Nephron (organoid): ENCODE results near the gene DPPA4.

Experiments used
- H3K27ac Mint-ChIP-seq, 3 experiments: 2 replicates each; pipeline ENCODE4 v1.8.0; 2020; ENCODE audit warnings: mixed read lengths in 3 of 3, mild to moderate bottlenecking in 2 of 3, moderate library complexity in 1 of 3
- H3K27me3 Mint-ChIP-seq: 2 replicates; pipeline ENCODE4 v1.8.0; 2021; ENCODE audit warnings: low read depth, mild to moderate bottlenecking, moderate library complexity, mixed read lengths
- H3K36me3 Mint-ChIP-seq: 2 replicates; pipeline ENCODE4 v1.8.0; 2020; ENCODE audit warnings: low read depth, mixed read lengths
- H3K4me1 Mint-ChIP-seq: 2 replicates; pipeline ENCODE4 v1.8.0; 2020; ENCODE audit warnings: mixed read lengths
- H3K4me3 Mint-ChIP-seq, 3 experiments: 2 replicates each; pipeline ENCODE4 v1.8.0; 2020; ENCODE audit warnings: mild to moderate bottlenecking in 3 of 3, mixed read lengths in 3 of 3, moderate library complexity in 2 of 3
- H3K9me3 Mint-ChIP-seq: 2 replicates; pipeline ENCODE4 v1.8.0; 2020; ENCODE audit warnings: mixed read lengths
- TF ChIP-seq, protein P1 (sequence below), 3 experiments: fragments of 200-600 bp; sonication (generic); IDR thresholded peaks; one replicate each; pipeline ENCODE4 v1.5.0; 2021; ENCODE audit warnings: antibody characterized with exemption in 3 of 3; ENCODE audit not compliant: unreplicated experiment in 3 of 3

The DPPA4 gene

DNA sequence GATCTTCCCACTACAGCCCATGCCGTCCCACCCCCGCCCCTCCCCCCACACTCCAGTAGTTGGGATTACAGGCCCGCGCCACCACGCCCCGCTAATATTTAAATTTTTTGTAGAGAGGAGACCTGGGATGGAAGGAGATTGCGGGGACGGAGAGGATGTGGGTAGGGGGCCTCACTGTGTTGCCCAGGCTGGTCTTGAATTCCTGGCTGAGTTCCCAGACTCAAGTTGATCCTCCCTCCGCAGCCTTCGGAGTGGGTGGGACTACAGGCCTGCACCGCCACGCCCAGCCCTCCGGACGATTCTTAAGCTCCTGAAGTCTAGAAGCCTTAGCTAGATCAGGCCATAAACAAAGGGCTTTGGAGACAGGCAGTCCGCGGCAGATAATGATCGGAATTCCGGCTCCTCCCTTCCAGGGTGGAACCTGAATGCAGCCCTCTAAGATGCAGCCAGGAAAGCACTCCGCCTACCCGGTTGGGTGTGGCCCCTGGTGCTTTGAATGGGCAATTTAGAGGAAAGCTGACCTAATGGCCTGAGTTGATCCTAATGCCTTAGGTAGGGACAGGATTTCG lies 21.1 kb downstream of the DPPA4 start, which contains the start of gene DPPA2:
DPPA2 (minus strand) TSS at position 356 of the 569 bp plus-strand sequence. CDS start 1,975 bp downstream, outside the sequence.
- Mint-ChIP-seq H3K27me3 (peaks cover under 1% of the 10 kb centered on the region), H3K9me3 (no peaks in the 10 kb centered on the region), H3K27ac (peak within 1 kb of the TSS in 2 of 3 experiments; percentile 30 to 77), H3K4me1 (peaks cover 6% of the 10 kb centered on the region), H3K4me3 (no peak within 1 kb of the TSS), H3K36me3 (no peaks in the 10 kb centered on the region)
- TF ChIP-seq, protein P1, sequence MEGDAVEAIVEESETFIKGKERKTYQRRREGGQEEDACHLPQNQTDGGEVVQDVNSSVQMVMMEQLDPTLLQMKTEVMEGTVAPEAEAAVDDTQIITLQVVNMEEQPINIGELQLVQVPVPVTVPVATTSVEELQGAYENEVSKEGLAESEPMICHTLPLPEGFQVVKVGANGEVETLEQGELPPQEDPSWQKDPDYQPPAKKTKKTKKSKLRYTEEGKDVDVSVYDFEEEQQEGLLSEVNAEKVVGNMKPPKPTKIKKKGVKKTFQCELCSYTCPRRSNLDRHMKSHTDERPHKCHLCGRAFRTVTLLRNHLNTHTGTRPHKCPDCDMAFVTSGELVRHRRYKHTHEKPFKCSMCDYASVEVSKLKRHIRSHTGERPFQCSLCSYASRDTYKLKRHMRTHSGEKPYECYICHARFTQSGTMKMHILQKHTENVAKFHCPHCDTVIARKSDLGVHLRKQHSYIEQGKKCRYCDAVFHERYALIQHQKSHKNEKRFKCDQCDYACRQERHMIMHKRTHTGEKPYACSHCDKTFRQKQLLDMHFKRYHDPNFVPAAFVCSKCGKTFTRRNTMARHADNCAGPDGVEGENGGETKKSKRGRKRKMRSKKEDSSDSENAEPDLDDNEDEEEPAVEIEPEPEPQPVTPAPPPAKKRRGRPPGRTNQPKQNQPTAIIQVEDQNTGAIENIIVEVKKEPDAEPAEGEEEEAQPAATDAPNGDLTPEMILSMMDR (IDR thresholded peaks at IDR 0.05; ENCODE audit: unreplicated experiment in 3 of 3), result no peak

- Mint-ChIP-seq H3K9me3 (no peaks in the 10 kb centered on the region), H3K27me3 (peaks cover 4% of the 10 kb centered on the region), H3K4me3 (no peak overlapping the region), H3K4me1 (peaks cover 6% of the 10 kb centered on the region), H3K36me3 (peaks cover 5% of the 10 kb centered on the region), H3K27ac (peak overlapping the region; percentile 64 to 77 (median 69))
- TF ChIP-seq, protein P1 (IDR thresholded peaks at IDR 0.05; ENCODE audit: unreplicated experiment in 3 of 3), result no peak
Measured at GRCh38 chr3:109313061-109313460, 24.3 kb downstream of the DPPA4 start.

GRCh38 chr3:109297496-109297895 lies 39.9 kb downstream of the DPPA4 start:
- Mint-ChIP-seq H3K27ac (no peak overlapping the region), H3K27me3 (no peaks in the 10 kb centered on the region), H3K4me3 (no peak overlapping the region), H3K36me3 (no peaks in the 10 kb centered on the region), H3K9me3 (no peaks in the 10 kb centered on the region), H3K4me1 (no peaks in the 10 kb centered on the region)
- TF ChIP-seq, protein P1 (IDR thresholded peaks at IDR 0.05; ENCODE audit: unreplicated experiment in 3 of 3), result no peak

GRCh38 chr3:109284071-109284470 lies 53.3 kb downstream of the DPPA4 start:
- Mint-ChIP-seq H3K36me3 (no peaks in the 10 kb centered on the region), H3K4me3 (no peak overlapping the region), H3K4me1 (no peaks in the 10 kb centered on the region), H3K27me3 (no peaks in the 10 kb centered on the region), H3K27ac (no peak overlapping the region), H3K9me3 (no peaks in the 10 kb centered on the region)
- TF ChIP-seq, protein P1 (IDR thresholded peaks at IDR 0.05; ENCODE audit: unreplicated experiment in 3 of 3), result no peak

- TF ChIP-seq, protein P1 (IDR thresholded peaks at IDR 0.05; ENCODE audit: unreplicated experiment in 3 of 3), result no peak
- Mint-ChIP-seq H3K4me1 (peaks cover 12% of the 10 kb centered on the region), H3K27me3 (no peaks in the 10 kb centered on the region), H3K27ac (peak overlapping the region in 2 of 3 experiments; percentile 19 to 60), H3K9me3 (no peaks in the 10 kb centered on the region), H3K4me3 (no peak overlapping the region), H3K36me3 (no peaks in the 10 kb centered on the region)
Measured at GRCh38 chr3:109278546-109278945, 58.8 kb downstream of the DPPA4 start.

- Mint-ChIP-seq H3K27ac (peak overlapping the region in 2 of 3 experiments; percentile 19 to 60), H3K9me3 (no peaks in the 10 kb centered on the region), H3K4me1 (peaks cover 12% of the 10 kb centered on the region), H3K4me3 (no peak overlapping the region), H3K36me3 (no peaks in the 10 kb centered on the region), H3K27me3 (no peaks in the 10 kb centered on the region)
- TF ChIP-seq, protein P1 (IDR thresholded peaks at IDR 0.05; ENCODE audit: unreplicated experiment in 3 of 3), result no peak
Measured at GRCh38 chr3:109278141-109278540, 59.2 kb downstream of the DPPA4 start.
